PC-9 (cell line): ENCODE data around the gene PHF20. TPM values are rescaled to one million over a fixed set of nuclear protein-coding genes. Genes with fewer than 3 reads are reported as not detected.
"Not testable (repeated sequence)": the region's sequence is repeated elsewhere in the genome, so short reads cannot be mapped to it uniquely, and the experiment has no call there.

Experiments
- BruUV-seq: library from RNA; stranded (reverse); fragments of 400-500 nt; replicated peaks from 2 replicates; lab custom pipeline; 2021; lab: Mats Ljungman, UMichigan
- CTCF ChIA-PET: fragments of 300-600 bp; sonication (Branson Sonifier 250); formaldehyde crosslinking; loops from one replicate; lab custom pipeline; 2022; ENCODE audit warnings: antibody characterized with exemption; lab: Charles Lee
- POLR2A ChIA-PET: fragments of 300-600 bp; sonication (Branson Sonifier 250); formaldehyde crosslinking; loops from one replicate; lab custom pipeline; 2022; ENCODE audit warnings: antibody characterized with exemption; ENCODE audit not compliant: unreplicated experiment; lab: Charles Lee
- DNase-seq, 2 experiments: peaks; one replicate each; pipeline versions ENCODE4 v3.0.0 to v3.0.0-alpha.2; 2015 to 2022; ENCODE audit warnings: mixed read lengths in 1 of 2
- H2AFZ ChIP-seq: fragments of 200-600 bp; sonication (generic); 2 replicates; pipeline ENCODE4 v1.8.1; 2017; ENCODE audit warnings: antibody characterized with exemption
- H3F3A ChIP-seq: fragments of 200-600 bp; sonication (generic); 2 replicates; pipeline ENCODE4 v1.8.1; 2017; ENCODE audit warnings: antibody characterized with exemption, mild to moderate bottlenecking, low read depth; ENCODE audit not compliant: insufficient read depth
- H3K27ac ChIP-seq: fragments of 200-600 bp; sonication (generic); 2 replicates; pipeline ENCODE4 v1.6.1; 2016; ENCODE audit warnings: mixed run types
- H3K27me3 ChIP-seq: fragments of 200-600 bp; sonication (generic); 2 replicates; pipeline ENCODE4 v1.6.1; 2016; ENCODE audit warnings: low read depth, mixed run types; ENCODE audit not compliant: insufficient read depth
- H3K36me3 ChIP-seq: fragments of 200-600 bp; sonication (generic); 2 replicates; pipeline ENCODE4 v1.6.1; 2016; ENCODE audit warnings: low read depth, mixed run types
- H3K4me1 ChIP-seq: fragments of 200-600 bp; sonication (generic); replicated peaks from 2 replicates; pipeline ENCODE4 v1.6.1; 2016; ENCODE audit warnings: mixed run types; ENCODE audit not compliant: insufficient read depth
- H3K4me2 ChIP-seq: fragments of 200-600 bp; sonication (generic); 2 replicates; pipeline ENCODE4 v1.6.1; 2017; ENCODE audit warnings: mixed run types
- H3K4me3 ChIP-seq: fragments of 200-600 bp; sonication (generic); 2 replicates; pipeline ENCODE4 v1.6.1; 2016; ENCODE audit warnings: mixed run types
- H3K79me2 ChIP-seq: fragments of 200-600 bp; sonication (generic); 2 replicates; pipeline ENCODE4 v1.6.1; 2017; ENCODE audit warnings: low read depth, mixed run types
- H3K9me2 ChIP-seq: fragments of 200-600 bp; sonication (generic); 2 replicates; pipeline ENCODE4 v1.8.1; 2017; ENCODE audit warnings: mild to moderate bottlenecking; ENCODE audit not compliant: insufficient read depth
- H3K9me3 ChIP-seq: fragments of 200-600 bp; sonication (generic); 2 replicates; pipeline ENCODE4 v1.8.1; 2016; ENCODE audit warnings: low read depth; ENCODE audit not compliant: insufficient read depth
- H4K20me1 ChIP-seq: fragments of 200-600 bp; sonication (generic); 2 replicates; pipeline ENCODE4 v1.8.1; 2017; ENCODE audit not compliant: insufficient read depth
- EZH2 ChIP-seq: fragments of 200-600 bp; sonication (generic); IDR thresholded peaks from 2 replicates; pipeline ENCODE4 v1.8.0; 2017; ENCODE audit warnings: antibody characterized with exemption, low read depth
- intact Hi-C: fragments of 100-400 bp; cut with micrococcal nuclease; formaldehyde crosslinking; loops from one replicate; pipeline ENCODE4 v1.10.0; 2022; ENCODE audit not compliant: unreplicated experiment
- total RNA-seq: library from RNA; stranded (reverse); gene quantifications from 2 replicates; pipeline ENCODE4 v1.2.3, GENCODE V29; 2021
- TF ChIP-seq, protein P1 (sequence below): fragments of 200-600 bp; sonication (generic); conservative IDR thresholded peaks from 2 replicates; pipeline ENCODE4 v1.6.1; 2017; ENCODE audit warnings: mixed run types, antibody characterized with exemption, mild to moderate bottlenecking, moderate library complexity

Gene PHF20
- total RNA-seq, 1 experiment from 2014 or later, result 59.8 TPM

DNA sequence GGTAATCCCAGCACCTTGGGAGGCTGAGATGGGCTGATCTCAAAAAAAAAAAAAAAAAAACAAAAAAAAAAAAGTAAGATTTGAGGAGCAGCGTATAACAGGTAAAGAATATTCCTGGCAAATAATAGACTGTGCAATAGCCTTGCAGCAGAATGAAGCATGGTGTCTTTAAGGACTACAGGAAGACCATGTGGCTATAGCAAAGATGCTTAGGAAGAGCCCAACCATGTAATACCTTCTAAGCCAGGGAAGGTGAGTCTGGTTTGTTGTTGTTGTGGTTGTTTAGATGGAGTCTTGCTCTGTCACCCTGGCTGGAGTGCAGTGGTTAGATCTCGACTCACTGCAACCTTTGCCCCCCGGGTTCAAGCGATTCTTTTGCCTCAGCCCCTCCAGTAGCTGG is 15.4 kb upstream of the PHF20 start:
- CTCF ChIA-PET, result no interaction called here
- no TSS peak for BruUV-seq

DNA sequence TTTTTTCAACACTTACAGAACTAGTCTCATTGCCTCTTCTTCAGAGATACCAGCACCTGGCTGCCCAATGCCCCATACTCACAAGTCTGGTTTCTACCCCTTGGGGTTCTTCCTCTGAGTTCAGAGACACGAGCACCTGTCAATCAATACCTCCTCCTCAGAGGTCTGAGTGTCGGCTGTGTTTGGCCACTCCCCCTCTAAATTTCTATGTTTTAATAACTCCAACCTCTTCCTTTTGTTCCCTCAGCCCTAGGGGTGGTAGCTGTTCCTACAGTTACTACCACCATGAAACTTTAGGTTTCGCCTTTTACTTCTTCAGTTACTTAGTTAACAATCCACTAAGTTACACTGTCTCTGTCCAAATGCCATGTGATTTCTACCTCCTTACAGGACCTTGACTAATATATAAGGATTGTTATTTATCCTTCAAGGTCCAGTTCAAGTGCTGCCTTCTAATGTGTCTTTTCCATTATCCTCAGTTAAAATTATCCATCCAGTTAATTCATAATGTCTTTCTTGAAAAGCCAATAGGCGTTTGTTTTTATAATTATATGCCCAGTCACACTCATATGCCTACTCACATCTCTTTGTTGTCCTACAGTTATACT is 14.6 kb upstream of the PHF20 start:
- CTCF ChIA-PET, result no interaction called here
- no peak overlapping the region for H3K4me2 ChIP-seq

More for the DNA sequence above, 15.4 kb upstream of the PHF20 start:
- POLR2A ChIA-PET, result no interaction called here
- H2AFZ ChIP-seq, result no peak overlapping the region
- H3K9me3 ChIP-seq, result no peaks in the 10 kb centered on the region
- H4K20me1 ChIP-seq, result no peaks in the 10 kb centered on the region
- H3K79me2 ChIP-seq, result no peaks in the 10 kb centered on the region
- H3F3A ChIP-seq, result no peaks in the 10 kb centered on the region
- intact Hi-C loops, result no loop called here
- no peak for DNase-seq
- H3K27ac ChIP-seq, result no peak overlapping the region
- H3K9me2 ChIP-seq, result no peaks in the 10 kb centered on the region
- no peak overlapping the region for H3K4me2 ChIP-seq
- TF ChIP-seq, protein P1, sequence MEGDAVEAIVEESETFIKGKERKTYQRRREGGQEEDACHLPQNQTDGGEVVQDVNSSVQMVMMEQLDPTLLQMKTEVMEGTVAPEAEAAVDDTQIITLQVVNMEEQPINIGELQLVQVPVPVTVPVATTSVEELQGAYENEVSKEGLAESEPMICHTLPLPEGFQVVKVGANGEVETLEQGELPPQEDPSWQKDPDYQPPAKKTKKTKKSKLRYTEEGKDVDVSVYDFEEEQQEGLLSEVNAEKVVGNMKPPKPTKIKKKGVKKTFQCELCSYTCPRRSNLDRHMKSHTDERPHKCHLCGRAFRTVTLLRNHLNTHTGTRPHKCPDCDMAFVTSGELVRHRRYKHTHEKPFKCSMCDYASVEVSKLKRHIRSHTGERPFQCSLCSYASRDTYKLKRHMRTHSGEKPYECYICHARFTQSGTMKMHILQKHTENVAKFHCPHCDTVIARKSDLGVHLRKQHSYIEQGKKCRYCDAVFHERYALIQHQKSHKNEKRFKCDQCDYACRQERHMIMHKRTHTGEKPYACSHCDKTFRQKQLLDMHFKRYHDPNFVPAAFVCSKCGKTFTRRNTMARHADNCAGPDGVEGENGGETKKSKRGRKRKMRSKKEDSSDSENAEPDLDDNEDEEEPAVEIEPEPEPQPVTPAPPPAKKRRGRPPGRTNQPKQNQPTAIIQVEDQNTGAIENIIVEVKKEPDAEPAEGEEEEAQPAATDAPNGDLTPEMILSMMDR, result no peak
- TF ChIP-seq EZH2, result no peak
- H3K4me3 ChIP-seq, result no peak overlapping the region
- no peaks in the 10 kb centered on the region for H3K4me1 ChIP-seq
- no peaks in the 10 kb centered on the region for H3K27me3 ChIP-seq
- no peaks in the 10 kb centered on the region for H3K36me3 ChIP-seq

DNA sequence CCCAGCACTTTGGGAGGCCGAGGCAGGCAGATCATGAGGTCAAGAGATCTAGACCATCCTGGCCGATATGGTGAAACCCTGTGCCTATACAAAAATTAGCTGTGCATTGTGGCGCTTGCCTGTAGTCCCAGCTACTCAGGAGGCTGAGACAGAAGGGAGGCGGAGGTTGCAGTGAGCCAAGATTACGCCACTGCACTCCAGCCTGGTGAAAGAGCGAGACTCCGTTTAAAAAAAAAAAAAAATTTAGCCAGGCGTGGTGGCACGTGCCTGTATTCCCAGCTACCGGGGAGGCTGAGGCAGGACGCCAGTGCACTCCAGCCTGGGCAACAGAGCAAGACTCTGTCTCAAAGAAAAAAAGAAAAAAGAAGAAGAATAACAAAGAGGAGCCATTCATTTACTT is 10.3 kb upstream of the PHF20 start:
- H3K4me2 ChIP-seq, H3K36me3 ChIP-seq, DNase-seq, H3K79me2 ChIP-seq, H4K20me1 ChIP-seq, H3K27ac ChIP-seq, POLR2A ChIA-PET, H2AFZ ChIP-seq, H3K4me1 ChIP-seq, H3F3A ChIP-seq, H3K27me3 ChIP-seq, H3K9me3 ChIP-seq, H3K4me3 ChIP-seq, intact Hi-C loops, CTCF ChIA-PET, BruUV-seq, H3K9me2 ChIP-seq: not testable (repeated sequence)

More for the DNA sequence above, 14.6 kb upstream of the PHF20 start:
- H3K27me3 ChIP-seq, result no peaks in the 10 kb centered on the region
- no peak for DNase-seq
- no TSS peak for BruUV-seq
- TF ChIP-seq, protein P1, result no peak
- no peak for TF ChIP-seq EZH2
- H3F3A ChIP-seq, result no peaks in the 10 kb centered on the region
- H3K9me3 ChIP-seq, result no peaks in the 10 kb centered on the region
- intact Hi-C loops, result no loop called here
- H3K79me2 ChIP-seq, result no peaks in the 10 kb centered on the region
- H3K27ac ChIP-seq, result no peak overlapping the region
- H2AFZ ChIP-seq, result no peak overlapping the region
- no peaks in the 10 kb centered on the region for H4K20me1 ChIP-seq
- H3K9me2 ChIP-seq, result no peaks in the 10 kb centered on the region
- H3K4me3 ChIP-seq, result no peak overlapping the region
- H3K36me3 ChIP-seq, result no peaks in the 10 kb centered on the region
- POLR2A ChIA-PET, result no interaction called here
- H3K4me1 ChIP-seq, result no peaks in the 10 kb centered on the region

DNA sequence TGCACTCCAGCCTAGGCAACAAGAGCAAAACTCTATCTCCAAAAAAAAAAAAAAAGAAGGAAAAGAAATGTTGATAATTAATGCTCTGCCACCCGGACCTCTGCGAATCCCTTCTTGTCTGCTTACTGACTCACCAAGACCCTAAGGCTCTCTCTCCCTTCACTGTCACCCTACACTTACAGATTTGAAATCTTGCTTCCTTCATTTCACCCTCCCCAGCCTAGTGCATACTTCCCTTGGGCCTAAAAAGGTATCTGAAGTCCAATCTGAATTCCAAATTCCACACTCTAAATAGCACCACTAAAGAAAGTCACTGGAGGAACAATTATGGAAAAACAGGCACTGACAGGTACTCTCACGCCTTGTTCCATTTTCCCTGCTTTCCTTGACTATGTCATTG is 9.4 kb upstream of the PHF20 start:
- H4K20me1 ChIP-seq, result no peaks in the 10 kb centered on the region
- TF ChIP-seq, protein P1, result no peak
- TF ChIP-seq EZH2, result no peak
- no TSS peak for BruUV-seq

DNA sequence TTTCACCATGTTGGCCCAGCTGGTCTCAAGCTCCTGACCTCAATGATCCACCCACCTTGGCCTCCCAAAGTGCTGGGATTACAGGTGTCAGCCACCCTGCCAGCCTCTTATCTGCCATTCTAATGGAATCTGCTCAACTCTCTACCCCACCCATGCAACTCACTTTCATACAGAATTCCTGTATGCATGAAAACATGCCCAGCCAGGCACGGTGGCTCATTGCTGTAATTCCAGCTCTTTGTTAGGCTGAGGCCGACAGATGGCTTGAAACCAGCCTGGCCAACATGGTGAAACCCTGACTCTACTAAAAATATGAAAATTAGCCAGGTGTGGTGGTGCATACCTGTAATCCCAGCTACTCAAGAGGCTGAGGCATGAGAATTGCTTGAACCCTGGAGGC is 6.9 kb upstream of the PHF20 start:
- H3K9me2 ChIP-seq, DNase-seq, H3K9me3 ChIP-seq, POLR2A ChIA-PET, H3K4me2 ChIP-seq, H4K20me1 ChIP-seq, H2AFZ ChIP-seq, H3K4me1 ChIP-seq, H3F3A ChIP-seq, H3K27ac ChIP-seq, H3K4me3 ChIP-seq, H3K79me2 ChIP-seq, H3K36me3 ChIP-seq, H3K27me3 ChIP-seq, intact Hi-C loops, BruUV-seq: not testable (repeated sequence)
- CTCF ChIA-PET, result interaction anchor here (0.6 kb wide), 1 partner anchor 100 kb away, joined by 7 read pairs; no protein-coding TSS in a partner anchor

More for the DNA sequence above, 9.4 kb upstream of the PHF20 start:
- intact Hi-C loops, result no loop called here
- H3K79me2 ChIP-seq, result no peaks in the 10 kb centered on the region
- no peaks in the 10 kb centered on the region for H3K9me3 ChIP-seq
- no peaks in the 10 kb centered on the region for H3F3A ChIP-seq
- no peaks in the 10 kb centered on the region for H3K36me3 ChIP-seq
- no peak overlapping the region for H3K27ac ChIP-seq
- no peak overlapping the region for H2AFZ ChIP-seq
- no peaks in the 10 kb centered on the region for H3K4me1 ChIP-seq
- ChIA-PET CTCF (no interaction called here), POLR2A (no interaction called here)
- no peak overlapping the region for H3K4me3 ChIP-seq
- H3K4me2 ChIP-seq, result no peak overlapping the region
- DNase-seq, result no peak
- no peaks in the 10 kb centered on the region for H3K9me2 ChIP-seq
- H3K27me3 ChIP-seq, result no peaks in the 10 kb centered on the region
